Measurements from ENCODE around the gene SAMD13.

Gene SAMD13

GRCh38 chr1:84370266-84370665 lies 68.8 kb downstream of the SAMD13 start:
- TF ChIP-seq YY1 (IDR thresholded peaks at IDR 0.05; ENCODE audit: low read depth) (no peak), EP300 (IDR thresholded peaks at IDR 0.05; ENCODE audit: borderline replicate concordance) (no peak), CREB1 (IDR thresholded peaks at IDR 0.05; ENCODE audit: low read depth) (no peak), CEBPB (IDR thresholded peaks at IDR 0.05) (no peak), TCF12 (IDR thresholded peaks at IDR 0.05; ENCODE audit: low read depth) (no peak), FOXM1 (IDR thresholded peaks at IDR 0.05; ENCODE audit: borderline replicate concordance, low read depth) (no peak), REST (IDR thresholded peaks at IDR 0.05; ENCODE audit: low read depth) (no peak), TEAD4 (IDR thresholded peaks at IDR 0.05) (no peak), EGR1 (IDR thresholded peaks at IDR 0.05) (no peak), RAD21 (IDR thresholded peaks at IDR 0.05; ENCODE audit: low read depth) (no peak), NFIC (IDR thresholded peaks at IDR 0.05) (no peak), TAF1 (IDR thresholded peaks at IDR 0.05; ENCODE audit: low read depth) (no peak), ZBTB7A (IDR thresholded peaks at IDR 0.05; ENCODE audit: low read depth) (no peak)
- TF ChIP-seq, protein P1, sequence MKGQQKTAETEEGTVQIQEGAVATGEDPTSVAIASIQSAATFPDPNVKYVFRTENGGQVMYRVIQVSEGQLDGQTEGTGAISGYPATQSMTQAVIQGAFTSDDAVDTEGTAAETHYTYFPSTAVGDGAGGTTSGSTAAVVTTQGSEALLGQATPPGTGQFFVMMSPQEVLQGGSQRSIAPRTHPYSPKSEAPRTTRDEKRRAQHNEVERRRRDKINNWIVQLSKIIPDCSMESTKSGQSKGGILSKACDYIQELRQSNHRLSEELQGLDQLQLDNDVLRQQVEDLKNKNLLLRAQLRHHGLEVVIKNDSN (IDR thresholded peaks at IDR 0.05), result no peak
- TF ChIP-seq, protein P2, sequence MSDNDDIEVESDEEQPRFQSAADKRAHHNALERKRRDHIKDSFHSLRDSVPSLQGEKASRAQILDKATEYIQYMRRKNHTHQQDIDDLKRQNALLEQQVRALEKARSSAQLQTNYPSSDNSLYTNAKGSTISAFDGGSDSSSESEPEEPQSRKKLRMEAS (IDR thresholded peaks at IDR 0.05), result no peak

GRCh38 chr1:84370831-84371394 lies 69.4 kb downstream of the SAMD13 start:
- no peak for TF ChIP-seq YY1 (IDR thresholded peaks at IDR 0.05; ENCODE audit: low read depth)
- TF ChIP-seq EGR1 (IDR thresholded peaks at IDR 0.05), result no peak
- no peak for TF ChIP-seq TCF12 (IDR thresholded peaks at IDR 0.05; ENCODE audit: low read depth)
- no peak for TF ChIP-seq TEAD4 (IDR thresholded peaks at IDR 0.05)
- TF ChIP-seq RAD21 (IDR thresholded peaks at IDR 0.05; ENCODE audit: low read depth), result no peak
- TF ChIP-seq CEBPB (IDR thresholded peaks at IDR 0.05), result no peak
- TF ChIP-seq FOXM1 (IDR thresholded peaks at IDR 0.05; ENCODE audit: borderline replicate concordance, low read depth), result no peak
- TF ChIP-seq TAF1 (IDR thresholded peaks at IDR 0.05; ENCODE audit: low read depth), result no peak
- TF ChIP-seq NFIC (IDR thresholded peaks at IDR 0.05), result no peak

GRCh38 chr1:84373436-84374141 lies 72.1 kb downstream of the SAMD13 start:
- TF ChIP-seq EP300 (IDR thresholded peaks at IDR 0.05; ENCODE audit: borderline replicate concordance) (no peak), FOXM1 (IDR thresholded peaks at IDR 0.05; ENCODE audit: borderline replicate concordance, low read depth) (no peak), ZBTB7A (IDR thresholded peaks at IDR 0.05; ENCODE audit: low read depth) (no peak), YY1 (IDR thresholded peaks at IDR 0.05; ENCODE audit: low read depth) (no peak), TCF12 (IDR thresholded peaks at IDR 0.05; ENCODE audit: low read depth) (no peak), NFIC (IDR thresholded peaks at IDR 0.05) (no peak), CEBPB (IDR thresholded peaks at IDR 0.05) (no peak), TEAD4 (IDR thresholded peaks at IDR 0.05) (no peak), RAD21 (IDR thresholded peaks at IDR 0.05; ENCODE audit: low read depth) (no peak), EGR1 (IDR thresholded peaks at IDR 0.05) (no peak), REST (IDR thresholded peaks at IDR 0.05; ENCODE audit: low read depth) (no peak), CREB1 (IDR thresholded peaks at IDR 0.05; ENCODE audit: low read depth) (no peak), TAF1 (IDR thresholded peaks at IDR 0.05; ENCODE audit: low read depth) (no peak)
- TF ChIP-seq, protein P2 (IDR thresholded peaks at IDR 0.05), result no peak
- TF ChIP-seq, protein P1 (IDR thresholded peaks at IDR 0.05), result no peak

DNA sequence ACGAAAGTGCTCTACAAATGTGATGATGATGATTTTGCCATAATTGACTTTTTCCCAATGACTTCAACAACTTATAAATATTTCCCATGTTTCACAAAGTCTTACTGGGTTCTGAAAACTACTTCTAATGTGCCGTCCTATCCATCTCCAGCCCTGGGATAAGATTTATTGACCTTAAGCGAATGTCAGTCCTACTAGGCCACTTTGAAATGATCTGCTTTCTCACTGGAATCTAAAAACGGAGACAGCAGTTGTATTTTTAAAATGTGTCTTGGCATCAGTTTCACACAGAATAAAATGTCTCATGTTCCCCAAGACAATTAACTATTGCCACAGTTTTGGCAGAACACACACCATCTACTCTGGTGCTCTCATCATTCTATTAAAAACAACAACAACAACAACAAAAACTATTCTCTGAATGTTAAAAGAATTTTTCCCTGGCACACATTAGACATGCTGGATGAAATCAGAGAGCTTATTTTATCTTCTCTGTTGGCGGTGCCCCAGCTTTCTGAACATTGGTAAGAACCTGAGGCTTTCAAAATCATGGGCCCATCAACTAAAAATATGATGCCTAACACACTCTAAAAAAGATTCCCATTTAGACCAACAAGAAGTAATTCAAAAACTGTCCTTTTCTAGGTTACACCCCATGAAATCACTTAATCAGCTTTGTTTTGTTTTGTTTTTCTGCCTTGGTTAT lies 73.6 kb downstream of the SAMD13 start:
- TF ChIP-seq TEAD4 (IDR thresholded peaks at IDR 0.05) (no peak), CREB1 (IDR thresholded peaks at IDR 0.05; ENCODE audit: low read depth) (no peak)
- TF ChIP-seq, protein P1 (IDR thresholded peaks at IDR 0.05), result no peak
- TF ChIP-seq, protein P2 (IDR thresholded peaks at IDR 0.05), result no peak

Measured in Ishikawa (cell line).